ENCODE results near the gene SLC1A4. TPM values are rescaled to one million over a fixed set of nuclear protein-coding genes. Genes with fewer than 3 reads are reported as not detected.

Gene SLC1A4
- total RNA-seq (2013) = 6.0 TPM
- polyA plus RNA-seq (1 to 10 TPM; 3.2 to 4.5 (median 4.4) TPM), polyA minus RNA-seq (5.4 and 8.9 TPM in 2 replicates), total RNA-seq (25.6 to 64.0 (median 36.4) reads per million in 11 experiments)

DNA sequence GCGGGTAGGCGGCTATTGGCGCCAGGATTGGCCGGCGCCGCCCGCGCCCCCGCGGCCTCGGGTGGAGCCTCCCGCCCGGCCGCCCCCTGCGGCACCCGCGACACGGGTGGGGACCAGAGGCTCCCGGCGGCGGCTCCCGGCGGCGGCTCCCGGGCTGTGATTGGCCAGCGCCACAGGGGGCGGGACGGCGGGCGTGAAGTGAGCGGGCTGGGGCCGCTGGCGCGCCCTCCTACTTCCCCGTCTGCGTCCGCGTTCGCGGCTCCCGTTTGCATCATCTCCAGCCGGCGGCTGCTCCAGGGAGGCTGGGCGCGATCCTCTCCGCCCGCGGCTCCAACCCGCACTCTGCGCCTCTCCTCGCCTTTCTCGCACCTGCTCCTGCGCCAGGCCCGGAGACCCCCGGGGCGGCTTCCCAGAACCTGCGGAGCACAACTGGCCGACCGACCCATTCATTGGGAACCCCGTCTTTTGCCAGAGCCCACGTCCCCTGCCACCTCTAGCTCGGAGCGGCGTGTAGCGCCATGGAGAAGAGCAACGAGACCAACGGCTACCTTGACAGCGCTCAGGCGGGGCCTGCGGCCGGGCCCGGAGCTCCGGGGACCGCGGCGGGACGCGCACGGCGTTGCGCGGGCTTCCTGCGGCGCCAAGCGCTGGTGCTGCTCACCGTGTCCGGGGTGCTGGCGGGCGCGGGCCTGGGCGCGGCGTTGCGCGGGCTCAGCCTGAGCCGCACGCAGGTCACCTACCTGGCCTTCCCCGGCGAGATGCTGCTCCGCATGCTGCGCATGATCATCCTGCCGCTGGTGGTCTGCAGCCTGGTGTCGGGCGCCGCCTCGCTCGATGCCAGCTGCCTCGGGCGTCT lies at the start of gene SLC1A4:
Gene SLC1A4, plus strand, starts transcription at position 274 of the 856 bp plus-strand sequence. Its CDS starts 245 bp downstream, at position 519.
- peak within 1 kb of the TSS; percentile 71 to 91 (median 83) for H3K27ac Mint-ChIP-seq
- peak within 1 kb of the TSS; percentile 94 to 96 for H3K4me3 Mint-ChIP-seq
- Histone ChIP-seq H3K9ac (ENCODE audit: insufficient read depth, low read length, poor library complexity, severe bottlenecking) (peak within 1 kb of the TSS; percentile 90), H3K36me3 (replicated peaks in 1 of 2; ENCODE audit: control insufficient read depth in 1 of 2, insufficient read depth in 2 of 2, low read length in 2 of 2) (no peaks in the 10 kb centered on the region), H2AFZ (ENCODE audit: insufficient read depth, low read depth, low read length, poor library complexity, severe bottlenecking) (peak within 1 kb of the TSS; percentile 89), H4K20me1 (ENCODE audit: insufficient read depth, low read length) (no peaks in the 10 kb centered on the region), H3K4me3 (replicated peaks in 1 of 3; ENCODE audit: low read depth in 2 of 3, low read length in 3 of 3) (peak within 1 kb of the TSS; percentile 64 to 91 (median 84)), H3K4me1 (ENCODE audit: control insufficient read depth in 1 of 2, insufficient read depth in 2 of 2, low read length in 2 of 2) (peaks cover 35 to 53% of the 10 kb centered on the region in 2 donors), H3K79me2 (ENCODE audit: insufficient read depth, low read length) (peaks cover 57% of the 10 kb centered on the region), H3K27ac (ENCODE audit: low read depth in 1 of 2, low read length in 2 of 2) (peak within 1 kb of the TSS; percentile 75 to 91), H3K27me3 (ENCODE audit: control insufficient read depth in 2 of 2, insufficient read depth in 2 of 2, low read length in 2 of 2) (no peaks in the 10 kb centered on the region), H3K9me3 (replicated peaks in 1 of 2; ENCODE audit: control insufficient read depth in 1 of 2, insufficient read depth in 1 of 2, low read length in 2 of 2) (no peaks in the 10 kb centered on the region), H3K4me2 (replicated peaks; ENCODE audit: extremely low read depth, low read length, poor library complexity, severe bottlenecking) (peak within 1 kb of the TSS; percentile 95)
- H3K4me1 Mint-ChIP-seq = peaks cover 58% of the 10 kb centered on the region
- H3K36me3 Mint-ChIP-seq = peaks cover 0 to 3% of the 10 kb centered on the region in 2 donors
- intact Hi-C loops (cut with micrococcal nuclease) = loop anchor here (2.0 to 10.0 kb wide), 3 partner anchors 52 to 75 kb away; no protein-coding TSS in a partner anchor
- TF ChIP-seq, protein P1, sequence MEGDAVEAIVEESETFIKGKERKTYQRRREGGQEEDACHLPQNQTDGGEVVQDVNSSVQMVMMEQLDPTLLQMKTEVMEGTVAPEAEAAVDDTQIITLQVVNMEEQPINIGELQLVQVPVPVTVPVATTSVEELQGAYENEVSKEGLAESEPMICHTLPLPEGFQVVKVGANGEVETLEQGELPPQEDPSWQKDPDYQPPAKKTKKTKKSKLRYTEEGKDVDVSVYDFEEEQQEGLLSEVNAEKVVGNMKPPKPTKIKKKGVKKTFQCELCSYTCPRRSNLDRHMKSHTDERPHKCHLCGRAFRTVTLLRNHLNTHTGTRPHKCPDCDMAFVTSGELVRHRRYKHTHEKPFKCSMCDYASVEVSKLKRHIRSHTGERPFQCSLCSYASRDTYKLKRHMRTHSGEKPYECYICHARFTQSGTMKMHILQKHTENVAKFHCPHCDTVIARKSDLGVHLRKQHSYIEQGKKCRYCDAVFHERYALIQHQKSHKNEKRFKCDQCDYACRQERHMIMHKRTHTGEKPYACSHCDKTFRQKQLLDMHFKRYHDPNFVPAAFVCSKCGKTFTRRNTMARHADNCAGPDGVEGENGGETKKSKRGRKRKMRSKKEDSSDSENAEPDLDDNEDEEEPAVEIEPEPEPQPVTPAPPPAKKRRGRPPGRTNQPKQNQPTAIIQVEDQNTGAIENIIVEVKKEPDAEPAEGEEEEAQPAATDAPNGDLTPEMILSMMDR (IDR thresholded peaks at IDR 0.05) = no peak
- H3K9me3 Mint-ChIP-seq = peaks cover 0 to 2% (median 0%) of the 10 kb centered on the region in 7 donors
- peak; percentile 84 to 89 (median 88) for DNase-seq
- WGBS (ENCODE audit: insufficient coverage) = under 1% methylated on average over 108 of the region's 109 CpGs
- H3K27me3 Mint-ChIP-seq (ENCODE audit: low read depth in 3 of 3) = peaks cover 0 to 1% (median 0%) of the 10 kb centered on the region in 3 donors

DNA sequence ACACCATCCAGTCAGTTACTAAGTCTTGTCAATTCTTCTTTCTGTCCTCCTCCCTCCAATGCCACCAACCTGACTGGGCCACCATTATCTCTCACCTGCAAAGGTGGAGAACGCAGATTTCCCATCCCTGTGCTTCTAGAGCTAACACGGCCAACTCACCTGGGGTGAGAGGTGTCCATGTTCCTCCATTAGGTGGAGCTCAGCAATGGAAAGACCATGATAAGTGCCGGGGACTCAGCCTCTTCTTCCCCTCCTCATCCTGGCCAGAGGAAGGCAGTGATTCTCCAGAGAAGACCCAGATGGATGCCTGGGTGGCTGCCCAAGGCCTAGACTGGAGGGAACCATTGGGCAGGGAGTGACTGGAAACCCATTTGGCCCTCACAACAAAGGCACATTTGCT lies 48.1 kb upstream of the SLC1A4 start:
- TF ChIP-seq, protein P1 (IDR thresholded peaks at IDR 0.05) = no peak
- H3K4me2 ChIP-seq (replicated peaks; ENCODE audit: extremely low read depth, low read length, poor library complexity, severe bottlenecking) = no peak overlapping the region
- Mint-ChIP-seq H3K4me1 (peaks cover 84% of the 10 kb centered on the region), H3K36me3 (no peaks in the 10 kb centered on the region), H3K4me3 (no peak overlapping the region), H3K27me3 (ENCODE audit: low read depth in 3 of 3) (peaks cover 0 to 2% (median 0%) of the 10 kb centered on the region in 3 donors), H3K9me3 (no peaks in the 10 kb centered on the region), H3K27ac (peak overlapping the region in 4 of 7 donors; percentile 28 to 64 (median 32))
- no peak overlapping the region for H2AFZ ChIP-seq (ENCODE audit: insufficient read depth, low read depth, low read length, poor library complexity, severe bottlenecking)
- no peak overlapping the region for H3K9ac ChIP-seq (ENCODE audit: insufficient read depth, low read length, poor library complexity, severe bottlenecking)
- no peaks in the 10 kb centered on the region for H3K9me3 ChIP-seq (replicated peaks in 1 of 2; ENCODE audit: control insufficient read depth in 1 of 2, insufficient read depth in 1 of 2, low read length in 2 of 2)
- DNase-seq = no peak
- intact Hi-C loops (cut with micrococcal nuclease) = no loop called here
- no peak overlapping the region for H3K27ac ChIP-seq (ENCODE audit: low read depth in 1 of 2, low read length in 2 of 2)
- H3K27me3 ChIP-seq (ENCODE audit: control insufficient read depth in 2 of 2, insufficient read depth in 2 of 2, low read length in 2 of 2) = no peaks in the 10 kb centered on the region
- no CpG with 5 or more reads among the region's 3 CpGs for WGBS (ENCODE audit: insufficient coverage)
- H3K4me1 ChIP-seq (ENCODE audit: control insufficient read depth in 1 of 2, insufficient read depth in 2 of 2, low read length in 2 of 2) = peaks cover 75 to 86% of the 10 kb centered on the region in 2 donors
- peaks cover 6% of the 10 kb centered on the region for H3K79me2 ChIP-seq (ENCODE audit: insufficient read depth, low read length)
- no peaks in the 10 kb centered on the region for H3K36me3 ChIP-seq (replicated peaks in 1 of 2; ENCODE audit: control insufficient read depth in 1 of 2, insufficient read depth in 2 of 2, low read length in 2 of 2)
- no peaks in the 10 kb centered on the region for H4K20me1 ChIP-seq (ENCODE audit: insufficient read depth, low read length)
- H3K4me3 ChIP-seq (replicated peaks in 1 of 3; ENCODE audit: low read depth in 2 of 3, low read length in 3 of 3) = no peak overlapping the region
